Measurements from ENCODE around the gene CTDSP2. TPM values are rescaled to one million over a fixed set of nuclear protein-coding genes. Genes with fewer than 3 reads are reported as not detected.
A peak's percentile ranks its signal among the peaks of the same experiment; 100 is the strongest.

CTDSP2 gene
- total RNA-seq, 5 donors from 2014 or later (not counting 1 experiment from before 2014, with no cell fraction given) = 132 to 246 (median 234) TPM

DNA sequence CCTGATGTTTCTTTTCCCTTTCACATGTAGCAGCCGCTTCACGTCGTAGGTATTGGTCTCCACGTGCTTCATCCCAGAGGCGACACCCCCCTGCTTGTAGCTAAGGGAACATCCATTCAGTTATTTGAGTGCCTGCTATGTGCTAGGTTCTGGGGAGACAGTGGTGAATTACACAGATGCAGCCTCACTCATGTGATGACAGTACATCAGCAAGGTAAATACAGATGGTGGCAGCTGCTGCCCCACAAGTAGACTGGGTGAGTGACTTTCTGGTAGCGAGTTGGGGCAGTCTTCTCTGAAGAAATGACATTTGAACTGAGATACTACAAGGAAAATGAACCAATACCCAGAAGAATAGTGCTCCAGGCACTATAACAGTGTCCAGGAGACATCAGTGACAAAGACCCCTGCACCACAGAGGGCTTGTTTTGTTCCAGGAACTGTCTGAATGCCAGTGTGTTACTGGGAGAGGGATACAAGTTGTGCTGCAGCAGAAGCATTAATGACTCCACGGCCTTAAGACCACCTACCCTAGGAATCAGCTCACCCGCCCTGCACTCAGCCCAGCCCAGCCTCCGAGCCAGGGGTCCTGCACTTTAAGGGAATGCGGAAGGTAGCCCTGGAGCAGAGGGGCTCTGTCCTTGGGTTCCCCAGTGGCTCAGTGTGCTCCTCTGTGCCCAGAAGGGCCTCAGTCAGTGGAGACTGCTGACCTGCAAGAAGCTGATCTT lies 35.3 kb downstream of the CTDSP2 start:
- peaks cover 7 to 27% of the 10 kb centered on the region in 2 donors for H3K36me3 ChIP-seq (ENCODE audit: control insufficient read depth in 2 of 2, extremely low read depth in 1 of 2, insufficient read depth in 1 of 2, low read length in 1 of 2)
- peaks cover 0 to 5% (median 3%) of the 10 kb centered on the region in 3 donors for H3K4me1 Mint-ChIP-seq
- H3K4me3 ChIP-seq (ENCODE audit: control insufficient read depth in 1 of 2, extremely low read depth in 1 of 2, low read length in 1 of 2) = no peak overlapping the region
- no peak overlapping the region for H3K27ac ChIP-seq (ENCODE audit: low read length)
- no peaks in the 10 kb centered on the region for H3K27me3 ChIP-seq (replicated peaks in 1 of 2; ENCODE audit: control insufficient read depth in 2 of 2, extremely low read depth in 1 of 2, insufficient read depth in 2 of 2, low read length in 1 of 2)
- no peak overlapping the region for H3K4me3 Mint-ChIP-seq
- no peaks in the 10 kb centered on the region for H3K4me1 ChIP-seq (ENCODE audit: control insufficient read depth in 1 of 2, extremely low read depth in 1 of 2, insufficient read depth in 2 of 2, low read length in 2 of 2)
- H3K27me3 Mint-ChIP-seq = no peaks in the 10 kb centered on the region
- no peaks in the 10 kb centered on the region for H3K9me3 ChIP-seq
- 85% methylated on average over 2 of the region's 10 CpGs for WGBS (ENCODE audit: insufficient coverage)
- ChIA-PET POLR2A (interaction anchor here in 1 of 2 donors (0.5 kb wide), 1 partner anchor 98 kb away, joined by 3 read pairs; no protein-coding TSS in a partner anchor), CTCF (no interaction called here)
- no peak for ATAC-seq (replicated peaks in 1 of 4)
- DNase-seq = no peak
- no peak overlapping the region for H3K27ac Mint-ChIP-seq
- H3K9me3 Mint-ChIP-seq = no peaks in the 10 kb centered on the region
- H3K36me3 Mint-ChIP-seq = peaks cover 24% of the 10 kb centered on the region

DNA sequence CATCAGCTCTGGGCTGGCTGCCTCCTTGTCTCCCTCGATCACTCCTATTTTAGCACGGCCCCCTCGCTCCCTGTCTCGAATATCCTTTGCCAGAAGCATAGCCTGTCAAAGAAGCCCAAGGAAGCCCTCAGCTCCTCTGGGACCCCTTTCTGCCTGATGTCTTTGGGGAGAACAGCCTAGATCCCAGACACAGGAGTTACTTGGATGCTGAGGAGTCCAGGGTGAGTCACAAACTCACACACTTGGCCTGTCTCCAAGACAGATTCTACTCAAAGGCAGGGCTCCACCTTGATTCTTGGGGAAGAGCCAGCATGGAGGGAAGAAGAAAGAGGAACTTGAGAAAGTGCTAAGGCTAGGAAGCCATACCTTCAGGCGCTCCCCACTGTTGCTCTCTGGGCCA lies 36.1 kb downstream of the CTDSP2 start:
- Mint-ChIP-seq H3K27me3 (no peaks in the 10 kb centered on the region), H3K4me3 (no peak overlapping the region), H3K27ac (no peak overlapping the region), H3K36me3 (peaks cover 26% of the 10 kb centered on the region), H3K4me1 (peaks cover 0 to 2% (median 0%) of the 10 kb centered on the region in 3 donors), H3K9me3 (no peaks in the 10 kb centered on the region)
- no peak for ATAC-seq (replicated peaks in 1 of 4)
- Histone ChIP-seq H3K27me3 (replicated peaks in 1 of 2; ENCODE audit: control insufficient read depth in 2 of 2, extremely low read depth in 1 of 2, insufficient read depth in 2 of 2, low read length in 1 of 2) (no peaks in the 10 kb centered on the region), H3K36me3 (ENCODE audit: control insufficient read depth in 2 of 2, extremely low read depth in 1 of 2, insufficient read depth in 1 of 2, low read length in 1 of 2) (peaks cover 4 to 27% of the 10 kb centered on the region in 2 donors), H3K27ac (ENCODE audit: low read length) (no peak overlapping the region), H3K4me3 (ENCODE audit: control insufficient read depth in 1 of 2, extremely low read depth in 1 of 2, low read length in 1 of 2) (no peak overlapping the region), H3K4me1 (ENCODE audit: control insufficient read depth in 1 of 2, extremely low read depth in 1 of 2, insufficient read depth in 2 of 2, low read length in 2 of 2) (no peaks in the 10 kb centered on the region), H3K9me3 (no peaks in the 10 kb centered on the region)
- DNase-seq = peak in 1 of 35 experiments; percentile 4
- CTCF ChIA-PET = interaction anchor here in 1 of 2 donors (1.0 kb wide), 1 partner anchor 27 kb away, joined by 3 read pairs; the partner anchor contains the start of gene TSFM
- WGBS (ENCODE audit: insufficient coverage) = 96% methylated on average over 5 of the region's 5 CpGs
- POLR2A ChIA-PET = no interaction called here

DNA sequence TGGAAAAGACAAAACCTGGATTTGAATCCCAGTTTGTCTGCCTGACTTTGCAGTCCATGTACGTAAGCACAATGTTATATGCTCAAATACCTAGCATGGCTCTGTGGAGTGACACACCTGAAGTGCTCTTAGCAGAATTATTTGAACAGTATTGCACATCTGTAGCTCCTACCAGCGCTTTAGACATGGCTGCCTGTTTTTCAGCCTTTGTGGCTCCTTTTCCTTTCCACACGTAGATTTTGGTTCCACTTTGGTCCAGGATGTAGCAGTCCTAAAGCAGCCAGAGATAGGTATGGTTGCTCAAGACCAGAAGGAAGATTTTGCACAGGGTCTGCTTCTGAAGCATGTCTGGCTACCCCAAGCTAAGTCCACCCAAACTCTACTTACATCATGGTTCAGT lies 37.1 kb downstream of the CTDSP2 start:
- Histone ChIP-seq H3K27me3 (replicated peaks in 1 of 2; ENCODE audit: control insufficient read depth in 2 of 2, extremely low read depth in 1 of 2, insufficient read depth in 2 of 2, low read length in 1 of 2) (no peaks in the 10 kb centered on the region), H3K9me3 (no peaks in the 10 kb centered on the region), H3K4me1 (ENCODE audit: control insufficient read depth in 1 of 2, extremely low read depth in 1 of 2, insufficient read depth in 2 of 2, low read length in 2 of 2) (no peaks in the 10 kb centered on the region), H3K27ac (ENCODE audit: low read length) (no peak overlapping the region), H3K36me3 (ENCODE audit: control insufficient read depth in 2 of 2, extremely low read depth in 1 of 2, insufficient read depth in 1 of 2, low read length in 1 of 2) (peaks cover 4 to 27% of the 10 kb centered on the region in 2 donors), H3K4me3 (ENCODE audit: control insufficient read depth in 1 of 2, extremely low read depth in 1 of 2, low read length in 1 of 2) (no peak overlapping the region)
- no peaks in the 10 kb centered on the region for H3K27me3 Mint-ChIP-seq
- DNase-seq = peak in 1 of 35 experiments; percentile 7
- WGBS (ENCODE audit: insufficient coverage) = 100% methylated on average over 2 of the region's 3 CpGs
- no peak overlapping the region for H3K4me3 Mint-ChIP-seq
- H3K4me1 Mint-ChIP-seq = peaks cover 0 to 2% (median 0%) of the 10 kb centered on the region in 3 donors
- ChIA-PET CTCF (no interaction called here), POLR2A (no interaction called here)
- ATAC-seq (replicated peaks in 1 of 4) = no peak
- H3K36me3 Mint-ChIP-seq = peaks cover 26% of the 10 kb centered on the region
- H3K9me3 Mint-ChIP-seq = no peaks in the 10 kb centered on the region
- no peak overlapping the region for H3K27ac Mint-ChIP-seq

GRCh38 chr12:57808351-57808750 lies 38.2 kb downstream of the CTDSP2 start:
- H3K27me3 ChIP-seq (replicated peaks in 1 of 2; ENCODE audit: control insufficient read depth in 2 of 2, extremely low read depth in 1 of 2, insufficient read depth in 2 of 2, low read length in 1 of 2) = no peaks in the 10 kb centered on the region
- CTCF ChIA-PET = interaction anchor here in 1 of 2 donors (0.7 to 0.8 kb wide), 2 partner anchors 8 to 97 kb away, joined by 3 read pairs; no protein-coding TSS in a partner anchor
- POLR2A ChIA-PET = no interaction called here

DNA sequence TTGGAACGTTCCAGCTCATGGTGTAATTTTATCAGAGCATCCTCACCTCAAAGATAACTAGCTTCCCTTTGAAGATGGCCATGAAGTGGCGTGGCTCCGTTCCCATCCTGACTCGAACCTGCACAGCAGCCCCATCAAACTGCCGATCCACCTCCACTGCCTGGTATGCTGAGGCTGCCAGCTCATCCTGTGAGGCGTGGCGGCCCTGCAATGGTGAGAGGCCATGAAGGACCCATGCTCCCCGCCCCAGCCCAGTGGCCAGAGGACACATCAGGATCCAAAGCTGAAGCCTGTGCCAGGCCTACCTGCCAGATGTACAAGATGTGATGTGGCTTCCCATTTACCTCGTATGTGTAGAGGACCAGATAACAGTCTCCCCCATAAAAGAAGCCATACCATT lies 39.2 kb downstream of the CTDSP2 start:
- 89% methylated on average over 7 of the region's 9 CpGs for WGBS (ENCODE audit: insufficient coverage)
- peaks cover 4 to 33% of the 10 kb centered on the region in 2 donors for H3K36me3 ChIP-seq (ENCODE audit: control insufficient read depth in 2 of 2, extremely low read depth in 1 of 2, insufficient read depth in 1 of 2, low read length in 1 of 2)
- no peaks in the 10 kb centered on the region for H3K27me3 ChIP-seq (replicated peaks in 1 of 2; ENCODE audit: control insufficient read depth in 2 of 2, extremely low read depth in 1 of 2, insufficient read depth in 2 of 2, low read length in 1 of 2)
- H3K4me1 ChIP-seq (ENCODE audit: control insufficient read depth in 1 of 2, extremely low read depth in 1 of 2, insufficient read depth in 2 of 2, low read length in 2 of 2) = no peaks in the 10 kb centered on the region
- Mint-ChIP-seq H3K4me1 (no peaks in the 10 kb centered on the region), H3K27ac (no peak overlapping the region), H3K9me3 (no peaks in the 10 kb centered on the region), H3K27me3 (no peaks in the 10 kb centered on the region), H3K4me3 (no peak overlapping the region), H3K36me3 (peaks cover 30% of the 10 kb centered on the region)
- ChIA-PET CTCF (interaction anchor here (0.8 to 0.9 kb wide), 2 partner anchors 23 to 99 kb away, joined by 3 to 4 read pairs; no protein-coding TSS in a partner anchor), POLR2A (no interaction called here)
- DNase-seq (no peak), ATAC-seq (replicated peaks in 1 of 4) (no peak)
- no peak overlapping the region for H3K27ac ChIP-seq (ENCODE audit: low read length)
- no peaks in the 10 kb centered on the region for H3K9me3 ChIP-seq
- no peak overlapping the region for H3K4me3 ChIP-seq (ENCODE audit: control insufficient read depth in 1 of 2, extremely low read depth in 1 of 2, low read length in 1 of 2)

More at GRCh38 chr12:57808351-57808750, 38.2 kb downstream of the CTDSP2 start:
- Histone ChIP-seq H3K4me3 (ENCODE audit: control insufficient read depth in 1 of 2, extremely low read depth in 1 of 2, low read length in 1 of 2) (no peak overlapping the region), H3K36me3 (ENCODE audit: control insufficient read depth in 2 of 2, extremely low read depth in 1 of 2, insufficient read depth in 1 of 2, low read length in 1 of 2) (peaks cover 4 to 27% of the 10 kb centered on the region in 2 donors), H3K4me1 (ENCODE audit: control insufficient read depth in 1 of 2, extremely low read depth in 1 of 2, insufficient read depth in 2 of 2, low read length in 2 of 2) (no peaks in the 10 kb centered on the region), H3K9me3 (no peaks in the 10 kb centered on the region), H3K27ac (ENCODE audit: low read length) (no peak overlapping the region)
- no peak overlapping the region for H3K27ac Mint-ChIP-seq
- H3K9me3 Mint-ChIP-seq = no peaks in the 10 kb centered on the region
- H3K4me1 Mint-ChIP-seq = peaks cover 0 to 2% (median 0%) of the 10 kb centered on the region in 3 donors
- no peaks in the 10 kb centered on the region for H3K27me3 Mint-ChIP-seq
- WGBS (ENCODE audit: insufficient coverage) = 80% methylated on average over 4 of the region's 5 CpGs
- ATAC-seq (replicated peaks in 1 of 4) (no peak), DNase-seq (no peak)
- H3K4me3 Mint-ChIP-seq = no peak overlapping the region
- H3K36me3 Mint-ChIP-seq = peaks cover 29% of the 10 kb centered on the region

GRCh38 chr12:57806677-57807076 lies 39.9 kb downstream of the CTDSP2 start:
- Histone ChIP-seq H3K27ac (ENCODE audit: low read length) (no peak overlapping the region), H3K36me3 (ENCODE audit: control insufficient read depth in 2 of 2, extremely low read depth in 1 of 2, insufficient read depth in 1 of 2, low read length in 1 of 2) (peaks cover 4 to 38% of the 10 kb centered on the region in 2 donors), H3K4me3 (ENCODE audit: control insufficient read depth in 1 of 2, extremely low read depth in 1 of 2, low read length in 1 of 2) (no peak overlapping the region), H3K4me1 (ENCODE audit: control insufficient read depth in 1 of 2, extremely low read depth in 1 of 2, insufficient read depth in 2 of 2, low read length in 2 of 2) (no peaks in the 10 kb centered on the region), H3K27me3 (replicated peaks in 1 of 2; ENCODE audit: control insufficient read depth in 2 of 2, extremely low read depth in 1 of 2, insufficient read depth in 2 of 2, low read length in 1 of 2) (no peaks in the 10 kb centered on the region), H3K9me3 (no peaks in the 10 kb centered on the region)
- H3K36me3 Mint-ChIP-seq = peaks cover 30% of the 10 kb centered on the region
- DNase-seq = no peak
- POLR2A ChIA-PET = no interaction called here
- CTCF ChIA-PET = interaction anchor here (0.8 to 0.9 kb wide), 2 partner anchors 23 to 99 kb away, joined by 3 to 4 read pairs; no protein-coding TSS in a partner anchor
- no peak overlapping the region for H3K27ac Mint-ChIP-seq
- no peak overlapping the region for H3K4me3 Mint-ChIP-seq
- H3K27me3 Mint-ChIP-seq = no peaks in the 10 kb centered on the region
- H3K9me3 Mint-ChIP-seq = no peaks in the 10 kb centered on the region
- no peak for ATAC-seq (replicated peaks in 1 of 4)
- H3K4me1 Mint-ChIP-seq = no peaks in the 10 kb centered on the region
- WGBS (ENCODE audit: insufficient coverage) = 94% methylated on average over 2 of the region's 3 CpGs
